Spleen (tissue), 11 donors: Measurements from ENCODE around the gene ADARB2. TPM values are rescaled to one million over a fixed set of nuclear protein-coding genes. Genes with fewer than 3 reads are reported as not detected.

ENCODE experiments used
- DNase-seq: peaks from one replicate; pipeline ENCODE4 v3.0.0-alpha.2; 2020
- H3K27ac ChIP-seq, 8 donors: fragments of 200-600 bp; sonication (generic) in 7 of 8; 1 replicate in 4 of 8; 2 replicates in 4 of 8; pipeline versions ENCODE4 v1.5.0 to v1.8.0; 2016 to 2021; ENCODE audit warnings: inconsistent platforms in 4 of 8, mild to moderate bottlenecking in 4 of 8, moderate library complexity in 1 of 8
- H3K27me3 ChIP-seq, 7 donors: fragments of 200-600 bp; sonication (generic) in 6 of 7; replicated peaks in 1 of 7; 1 replicate in 4 of 7; 2 replicates in 3 of 7; pipeline versions ENCODE4 v1.5.0 to v1.8.0; 2016 to 2021; ENCODE audit warnings: inconsistent platforms in 3 of 7, mild to moderate bottlenecking in 1 of 7
- H3K36me3 ChIP-seq, 6 donors: fragments of 200-600 bp; sonication (generic) in 5 of 6; 1 replicate in 4 of 6; 2 replicates in 2 of 6; pipeline versions ENCODE4 v1.5.0 to v1.8.0; 2016 to 2021; ENCODE audit warnings: inconsistent platforms in 2 of 6
- H3K4me1 ChIP-seq, 6 donors: fragments of 200-600 bp; sonication (generic) in 5 of 6; 1 replicate in 3 of 6; 2 replicates in 3 of 6; pipeline versions ENCODE4 v1.5.0 to v1.8.0; 2016 to 2021; ENCODE audit warnings: inconsistent platforms in 3 of 6
- H3K4me3 ChIP-seq, 8 donors: fragments of 200-600 bp; sonication (generic) in 7 of 8; 1 replicate in 4 of 8; 2 replicates in 4 of 8; pipeline versions ENCODE4 v1.5.0 to v1.8.0; 2016 to 2021; ENCODE audit warnings: inconsistent platforms in 4 of 8, mild to moderate bottlenecking in 4 of 8, moderate library complexity in 2 of 8
- H3K9me3 ChIP-seq, 8 donors: fragments of 200-600 bp; sonication (generic) in 7 of 8; 1 replicate in 4 of 8; 2 replicates in 4 of 8; pipeline versions ENCODE4 v1.5.0 to v1.8.0; 2016 to 2021; ENCODE audit warnings: inconsistent platforms in 4 of 8
- POLR2A ChIP-seq, 3 donors: fragments of 450-650 bp; IDR thresholded peaks; one replicate each; pipeline ENCODE4 v1.5.1; 2017; ENCODE audit warnings: antibody characterized with exemption in 3 of 3, mild to moderate bottlenecking in 1 of 3
- POLR2AphosphoS5 ChIP-seq, 3 donors: sonication (generic); formaldehyde crosslinking; IDR thresholded peaks; one replicate each; pipeline ENCODE4 v1.5.1; 2017; ENCODE audit warnings: antibody characterized with exemption in 3 of 3
- WGBS, 5 donors: extraction: QIAGEN DNeasy Blood & Tissue Kit in 3 of 5; methylation state at CpG; one replicate each; pipeline versions ENCODE4 v1.1.5 to v1.1.7; 2013 to 2018; 5-methylcytosine and 5-hydroxymethylcytosine counted together
- intact Hi-C: fragments of 100-400 bp; cut with DNase I; formaldehyde crosslinking; loops from one replicate; pipeline ENCODE4 v1.15.0; 2023; ENCODE audit warnings: low total_unique reads
- polyA plus RNA-seq, 3 donors: library from polyadenylated mRNA; stranded (reverse); fragments of 200-250 nt; gene quantifications; one replicate each; pipeline ENCODE4 v1.2.1, GENCODE V29; 2013
- total RNA-seq, 7 donors: library from RNA; depleted of rRNA in 3 of 7; stranded (reverse); fragments of >200 nt in 3 of 7; fragmentation: NEBNext Ultra II Directional in 4 of 7; extraction: Animal tissue kit (Norgen Biotek cat#: 25700) in 4 of 7; gene quantifications; one replicate each; pipeline versions ENCODE4 v1.1.0 to v1.2.1, GENCODE V29; 2016 to 2021
- TF ChIP-seq, protein P1 (sequence below), 11 experiments: fragments of 200-600 bp in 7 of 11; fragments of 450-650 bp in 4 of 11; sonication (generic) in 4 of 11; IDR thresholded peaks in 8 of 11; conservative IDR thresholded peaks in 3 of 11; 1 replicate in 7 of 11; 2 replicates in 4 of 11; pipeline versions ENCODE4 v1.4.0 to v1.8.0; 2016 to 2021; ENCODE audit warnings: antibody characterized with exemption in 11 of 11, inconsistent platforms in 4 of 11, mild to moderate bottlenecking in 1 of 11
- donor health status: healthy with polysubstance abuse.
- donor health status: DM: no; HTN: no; CAD: no; lungs with moderate emphysema.
- donor health status: DM: no; HTN: no; CAD: no.
- donor health status: Bipolar disorder and iron deficiency.
- donor health status: healthy.
- donor health status: DM: no; HTN: no; CAD: no.
- donor health status: DM: yes; HTN: yes; CAD: no.

The ADARB2 gene
- total and polyA plus RNA-seq, 10 donors, result 0.05 to 8.1 (median 0.96) TPM

GRCh38 chr10:1366811-1367425 is 370.4 kb downstream of the ADARB2 start:
- Histone ChIP-seq H3K4me3 (no peak overlapping the region), H3K27ac (no peak overlapping the region), H3K4me1 (no peaks in the 10 kb centered on the region), H3K36me3 (no peaks in the 10 kb centered on the region), H3K9me3 (no peaks in the 10 kb centered on the region), H3K27me3 (peaks cover 0 to 46% (median 13%) of the 10 kb centered on the region in 7 donors)
- DNase-seq, result no peak
- TF ChIP-seq POLR2A (IDR thresholded peaks at IDR 0.05) (no peak), POLR2AphosphoS5 (IDR thresholded peaks at IDR 0.05) (no peak)
- TF ChIP-seq, protein P1, sequence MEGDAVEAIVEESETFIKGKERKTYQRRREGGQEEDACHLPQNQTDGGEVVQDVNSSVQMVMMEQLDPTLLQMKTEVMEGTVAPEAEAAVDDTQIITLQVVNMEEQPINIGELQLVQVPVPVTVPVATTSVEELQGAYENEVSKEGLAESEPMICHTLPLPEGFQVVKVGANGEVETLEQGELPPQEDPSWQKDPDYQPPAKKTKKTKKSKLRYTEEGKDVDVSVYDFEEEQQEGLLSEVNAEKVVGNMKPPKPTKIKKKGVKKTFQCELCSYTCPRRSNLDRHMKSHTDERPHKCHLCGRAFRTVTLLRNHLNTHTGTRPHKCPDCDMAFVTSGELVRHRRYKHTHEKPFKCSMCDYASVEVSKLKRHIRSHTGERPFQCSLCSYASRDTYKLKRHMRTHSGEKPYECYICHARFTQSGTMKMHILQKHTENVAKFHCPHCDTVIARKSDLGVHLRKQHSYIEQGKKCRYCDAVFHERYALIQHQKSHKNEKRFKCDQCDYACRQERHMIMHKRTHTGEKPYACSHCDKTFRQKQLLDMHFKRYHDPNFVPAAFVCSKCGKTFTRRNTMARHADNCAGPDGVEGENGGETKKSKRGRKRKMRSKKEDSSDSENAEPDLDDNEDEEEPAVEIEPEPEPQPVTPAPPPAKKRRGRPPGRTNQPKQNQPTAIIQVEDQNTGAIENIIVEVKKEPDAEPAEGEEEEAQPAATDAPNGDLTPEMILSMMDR (IDR thresholded peaks at IDR 0.05 in 8 of 11, conservative IDR thresholded peaks at IDR 0.05 in 3 of 11), result no peak
- WGBS, 5 donors, result 82 to 91% (median 88%) methylated on average over 15 of the region's 15 CpGs
- intact Hi-C loops, result no loop called here

DNA sequence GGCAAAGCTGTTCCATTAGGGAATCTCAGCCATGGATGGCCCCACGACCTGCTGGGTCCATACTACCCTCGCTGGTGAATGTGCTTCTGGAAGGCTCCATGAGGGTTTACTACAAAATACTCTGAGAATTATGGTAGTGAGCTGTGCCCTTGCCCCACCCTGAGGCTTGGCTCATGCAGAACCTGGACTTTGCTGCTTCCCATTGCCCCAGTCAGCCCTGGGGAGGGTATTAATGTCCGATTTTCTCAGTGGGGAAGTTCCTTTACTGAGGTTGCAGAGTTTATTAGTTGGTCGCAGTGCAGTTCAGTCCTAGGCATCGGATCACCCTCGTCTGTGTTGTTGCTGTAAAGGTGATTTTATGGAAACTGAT is 371.0 kb downstream of the ADARB2 start:
- no peaks in the 10 kb centered on the region for H3K4me1 ChIP-seq
- intact Hi-C loops, result no loop called here
- no peak for DNase-seq
- 75 to 84% (median 80%) methylated on average over 6 of the region's 6 CpGs for WGBS, 5 donors
- peaks cover 0 to 47% (median 13%) of the 10 kb centered on the region in 7 donors for H3K27me3 ChIP-seq
- H3K4me3 ChIP-seq, result no peak overlapping the region
- TF ChIP-seq, protein P1 (IDR thresholded peaks at IDR 0.05 in 8 of 11, conservative IDR thresholded peaks at IDR 0.05 in 3 of 11), result no peak
- TF ChIP-seq POLR2AphosphoS5 (IDR thresholded peaks at IDR 0.05), result no peak
- TF ChIP-seq POLR2A (IDR thresholded peaks at IDR 0.05), result no peak
- H3K36me3 ChIP-seq, result no peaks in the 10 kb centered on the region
- no peaks in the 10 kb centered on the region for H3K9me3 ChIP-seq
- no peak overlapping the region for H3K27ac ChIP-seq

- intact Hi-C loops, result no loop called here
These were observed 371.6 kb downstream of the ADARB2 start for GRCh38 chr10:1365540-1366321.

More at GRCh38 chr10:1365540-1366321, 371.6 kb downstream of the ADARB2 start:
- Histone ChIP-seq H3K4me1 (no peaks in the 10 kb centered on the region), H3K36me3 (no peaks in the 10 kb centered on the region), H3K9me3 (no peaks in the 10 kb centered on the region), H3K27me3 (peaks cover 0 to 50% (median 13%) of the 10 kb centered on the region in 7 donors), H3K27ac (no peak overlapping the region), H3K4me3 (no peak overlapping the region)
- no peak for DNase-seq
- 83 to 91% (median 87%) methylated on average over 8 of the region's 8 CpGs for WGBS, 5 donors
- TF ChIP-seq POLR2AphosphoS5 (IDR thresholded peaks at IDR 0.05) (no peak), POLR2A (IDR thresholded peaks at IDR 0.05) (no peak)
- TF ChIP-seq, protein P1 (IDR thresholded peaks at IDR 0.05 in 8 of 11, conservative IDR thresholded peaks at IDR 0.05 in 3 of 11), result no peak
